ENCODE measurements around the gene ACYP1.

ACYP1 gene

GRCh38 chr14:75025876-75026275 lies 37.9 kb downstream of the ACYP1 start:
- no peak for DNase-seq

GRCh38 chr14:75025082-75025481 lies 38.7 kb downstream of the ACYP1 start:
- no peak for DNase-seq

DNA sequence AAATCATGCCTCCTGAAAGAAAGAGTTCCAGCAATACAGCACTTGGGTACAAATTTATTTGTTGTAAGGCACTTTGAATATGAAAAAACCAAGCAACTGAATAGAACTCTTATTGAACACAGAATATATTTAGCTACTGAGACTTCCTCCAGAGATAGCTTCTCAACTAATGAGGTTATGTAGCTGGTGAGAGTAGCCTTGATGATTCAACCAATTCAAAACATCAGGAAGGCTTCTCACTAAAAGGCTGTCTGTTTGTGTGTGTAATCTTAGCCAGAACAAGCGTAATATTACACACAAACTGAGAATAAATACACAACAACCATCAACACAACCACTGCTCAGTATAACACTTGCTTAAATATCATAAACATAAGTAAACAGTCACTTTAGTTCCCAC lies 40.7 kb downstream of the ACYP1 start:
- no peak for DNase-seq

DNA sequence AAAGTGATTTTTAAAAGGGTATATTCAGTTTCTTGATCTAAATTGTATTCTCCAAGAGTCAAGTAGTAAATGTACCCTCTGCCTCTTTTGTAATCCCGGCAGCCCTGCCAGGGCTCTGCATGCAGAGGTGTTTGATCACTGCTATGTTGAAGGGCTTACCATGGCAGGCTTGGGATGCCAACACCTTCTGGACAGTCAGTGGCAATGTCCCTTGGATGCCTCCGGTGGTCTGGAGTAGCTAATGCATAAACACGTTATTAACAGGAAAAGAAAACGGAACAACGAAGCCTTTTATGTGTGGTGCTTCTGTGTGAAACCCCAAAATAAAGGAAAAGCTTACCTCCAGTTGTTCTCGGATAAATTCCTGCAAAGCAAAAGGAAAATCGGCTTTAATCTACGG lies 41.2 kb downstream of the ACYP1 start:
- DNase-seq = no peak

- DNase-seq = no peak
These were observed 45.1 kb downstream of the ACYP1 start for GRCh38 chr14:75018694-75019093.

- no peak for DNase-seq
These were observed 47.0 kb downstream of the ACYP1 start for GRCh38 chr14:75016815-75017214.

DNA sequence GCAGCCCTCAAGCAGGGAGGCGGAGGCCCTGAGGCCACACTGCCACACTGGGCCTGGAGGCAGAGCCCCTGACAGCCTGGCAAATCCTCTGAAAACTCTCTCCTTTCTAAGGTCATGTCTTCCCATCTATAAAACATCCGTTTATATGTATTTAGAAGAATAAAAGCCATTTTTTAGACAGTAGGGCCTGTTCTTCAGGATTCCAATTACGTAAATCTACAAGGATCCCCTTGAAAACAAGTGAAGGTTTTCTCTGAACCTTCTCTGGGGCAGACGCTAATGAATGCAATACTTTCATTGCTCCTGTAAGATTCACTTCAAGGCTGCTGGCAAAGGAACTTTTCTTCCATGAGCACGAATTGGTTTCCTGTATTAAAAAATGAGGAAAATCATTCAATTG lies 48.3 kb downstream of the ACYP1 start:
- DNase-seq = no peak

GRCh38 chr14:75013290-75013689 lies 50.5 kb downstream of the ACYP1 start:
- DNase-seq = no peak

DNA sequence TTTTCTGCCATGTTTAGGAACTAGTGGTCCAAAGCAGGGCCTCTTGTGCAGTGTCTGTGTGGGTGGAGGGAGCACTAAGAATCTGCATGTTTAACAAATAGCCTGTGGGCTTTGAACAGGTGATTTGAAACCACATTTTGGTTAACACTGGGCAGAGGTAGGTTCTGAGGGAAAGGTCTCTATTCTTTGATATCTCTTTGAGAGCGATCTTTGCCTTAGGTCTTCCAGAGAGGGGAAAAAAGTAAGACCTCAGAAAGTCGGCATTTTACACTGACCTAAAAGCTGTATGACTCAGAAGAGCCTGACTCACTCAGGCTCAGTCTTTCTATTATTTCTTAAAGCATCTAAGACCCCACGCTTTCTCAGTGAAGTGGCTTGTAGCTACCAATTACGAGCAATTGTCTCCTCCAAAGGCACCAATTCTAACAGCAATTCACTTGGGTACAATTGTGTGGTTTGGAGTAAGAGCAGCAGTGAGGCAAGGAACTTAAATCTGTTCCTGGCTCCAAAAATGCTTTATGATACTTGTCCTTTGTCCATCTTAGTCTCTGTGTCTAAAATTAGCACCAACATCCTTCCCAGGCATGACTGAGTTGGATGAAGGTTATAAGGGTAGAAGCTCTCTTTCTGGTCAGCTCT lies 52.3 kb downstream of the ACYP1 start:
- DNase-seq = no peak

- no peak for DNase-seq
These were observed 53.2 kb downstream of the ACYP1 start for GRCh38 chr14:75010472-75011093.

- DNase-seq = no peak
These were observed 54.6 kb downstream of the ACYP1 start for GRCh38 chr14:75009176-75009575.

GRCh38 chr14:75005357-75005756 lies 58.5 kb downstream of the ACYP1 start:
- DNase-seq = no peak

- DNase-seq = no peak
These were observed 60.4 kb downstream of the ACYP1 start for GRCh38 chr14:75003250-75004027.

All from T-helper 9 cell (primary cell).